ENCODE data around the gene PRKG1.

DNA sequence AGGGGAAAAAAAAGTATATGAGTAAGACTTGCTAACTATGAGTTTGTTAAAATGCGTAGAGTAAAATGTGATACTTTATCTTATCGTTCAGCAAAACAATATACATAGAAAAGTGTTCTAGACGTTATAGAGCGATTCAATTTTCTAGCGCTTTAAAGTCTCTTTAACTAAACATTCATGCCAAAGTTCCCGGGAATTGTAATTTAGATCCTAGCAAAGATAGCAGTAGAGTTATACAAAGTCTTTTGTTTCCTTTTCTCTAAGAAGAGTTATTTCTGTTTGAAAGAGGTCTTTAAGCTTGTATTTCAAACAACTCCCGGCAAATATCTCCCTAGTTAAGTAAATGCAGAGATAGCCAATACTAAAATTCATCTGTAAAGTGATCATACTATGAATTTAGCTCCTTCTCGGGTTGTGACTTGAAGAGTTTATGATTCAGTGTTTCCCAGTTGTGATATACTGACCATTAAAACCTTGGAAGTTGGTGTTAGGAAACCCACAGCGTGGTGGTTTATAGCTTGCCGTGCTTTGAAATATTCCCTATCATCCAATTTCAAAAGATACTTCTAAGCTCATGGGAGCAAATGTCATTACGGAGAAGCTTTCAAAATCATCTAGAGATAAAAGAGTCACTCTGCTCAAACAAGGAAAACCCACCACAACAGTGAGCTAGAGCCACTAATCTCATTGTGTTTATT is 453.4 kb downstream of the PRKG1 start:
- TF ChIP-seq EP300 (IDR thresholded peaks at IDR 0.05) = no peak
- TF ChIP-seq CTCF (IDR thresholded peaks at IDR 0.05) = no peak
- no peak for TF ChIP-seq POLR2A (IDR thresholded peaks at IDR 0.05; ENCODE audit: low read depth)

All from esophagus muscularis mucosa (tissue), 4 donors.